Activated CD8-positive, alpha-beta memory T cell treated with anti-CD3 and anti-CD28 coated beads for 1 hour (primary cell): ENCODE measurements around the gene SPARC.

Source experiments
- DNase-seq, 2 donors: peaks; one replicate each; pipeline ENCODE4 v3.0.0-alpha.2; 2020; ENCODE audit warnings: low read depth in 1 of 2; ENCODE audit errors: extremely low read depth in 1 of 2

SPARC gene

GRCh38 chr5:151628112-151628823 lies 58.4 kb downstream of the SPARC start:
- no peak for DNase-seq

GRCh38 chr5:151627650-151628049 lies 59.1 kb downstream of the SPARC start:
- DNase-seq, result no peak

- DNase-seq, result no peak
Measured at GRCh38 chr5:151625285-151625684, 61.4 kb downstream of the SPARC start.

- DNase-seq, result no peak
Measured at GRCh38 chr5:151624476-151624875, 62.2 kb downstream of the SPARC start.

GRCh38 chr5:151622367-151623088 lies 64.2 kb downstream of the SPARC start:
- DNase-seq, result no peak

GRCh38 chr5:151620461-151620840 lies 66.3 kb downstream of the SPARC start:
- no peak for DNase-seq

GRCh38 chr5:151619812-151620460 lies 66.8 kb downstream of the SPARC start:
- DNase-seq, result no peak

GRCh38 chr5:151618907-151619306 lies 67.8 kb downstream of the SPARC start:
- DNase-seq, result no peak

GRCh38 chr5:151617841-151618710 lies 68.6 kb downstream of the SPARC start:
- no peak for DNase-seq

- DNase-seq, result no peak
Measured at GRCh38 chr5:151617383-151617840, 69.3 kb downstream of the SPARC start.

GRCh38 chr5:151615431-151615830 lies 71.3 kb downstream of the SPARC start:
- DNase-seq, result no peak

- DNase-seq, result no peak
Measured at GRCh38 chr5:151614565-151614964, 72.2 kb downstream of the SPARC start.

- no peak for DNase-seq
Measured at GRCh38 chr5:151612689-151613427, 73.9 kb downstream of the SPARC start.

- DNase-seq, result no peak
Measured at GRCh38 chr5:151611127-151611775, 75.5 kb downstream of the SPARC start.
